Natural killer cell (primary cell): Measurements from ENCODE around the gene SMPD3. TPM values are rescaled to one million over a fixed set of nuclear protein-coding genes. Genes with fewer than 3 reads are reported as not detected.

Experiments used
- ATAC-seq, 3 donors: fragments of 150-1000 bp in 2 of 3; fragments of 200-7000 bp in 1 of 3; cut with Tn5 transposase; 1 replicate in 1 of 3; 2 replicates in 2 of 3; pipeline ENCODE4 v1.10.0; 2021; ENCODE audit warnings: mild to moderate bottlenecking in 2 of 3, moderate library complexity in 2 of 3
- DNase-seq, 2 donors: peaks; one replicate each; pipeline versions ENCODE4 v3.0.0 to v3.0.0-alpha.2; 2013 to 2021; ENCODE audit warnings: mixed read lengths in 1 of 2
- H3K27ac ChIP-seq: one replicate; pipeline ENCODE4 v1.5.1; 2013; ENCODE audit warnings: mild to moderate bottlenecking, low read length
- H3K27me3 ChIP-seq: one replicate; pipeline ENCODE4 v1.6.1; 2013; ENCODE audit warnings: low read length; ENCODE audit not compliant: control insufficient read depth, insufficient read depth
- H3K36me3 ChIP-seq: one replicate; pipeline ENCODE4 v1.6.1; 2013; ENCODE audit warnings: low read length; ENCODE audit not compliant: control insufficient read depth, insufficient read depth
- H3K4me1 ChIP-seq: one replicate; pipeline ENCODE4 v1.6.1; 2013; ENCODE audit warnings: low read length; ENCODE audit not compliant: control insufficient read depth, insufficient read depth
- H3K4me3 ChIP-seq: one replicate; pipeline ENCODE4 v1.5.1; 2013; ENCODE audit warnings: low read length
- H3K9me3 ChIP-seq: one replicate; pipeline ENCODE4 v1.6.1; 2013; ENCODE audit warnings: low read length; ENCODE audit not compliant: control insufficient read depth, insufficient read depth
- H3K27ac Mint-ChIP-seq, 2 donors: one replicate each; pipeline ENCODE4 v1.8.0; 2022; ENCODE audit warnings: mild to moderate bottlenecking in 2 of 2, mixed read lengths in 2 of 2, moderate library complexity in 1 of 2
- H3K27me3 Mint-ChIP-seq, 2 donors: one replicate each; pipeline ENCODE4 v1.8.0; 2022; ENCODE audit warnings: low read depth in 2 of 2, mixed read lengths in 2 of 2
- H3K36me3 Mint-ChIP-seq: one replicate; pipeline ENCODE4 v1.8.0; 2022; ENCODE audit warnings: mixed read lengths
- H3K4me1 Mint-ChIP-seq, 2 donors: one replicate each; pipeline ENCODE4 v1.8.0; 2022; ENCODE audit warnings: mixed read lengths in 2 of 2
- H3K4me3 Mint-ChIP-seq: one replicate; pipeline ENCODE4 v1.8.0; 2022; ENCODE audit warnings: mild to moderate bottlenecking, moderate library complexity, mixed read lengths
- H3K9me3 Mint-ChIP-seq, 2 donors: one replicate each; pipeline ENCODE4 v1.8.0; 2022; ENCODE audit warnings: mixed read lengths in 2 of 2
- WGBS: methylation state at CpG from one replicate; pipeline ENCODE4 v1.1.7; 2013; ENCODE audit warnings: missing lambda C conversion rate; ENCODE audit not compliant: insufficient coverage; 5-methylcytosine and 5-hydroxymethylcytosine counted together
- intact Hi-C: fragments of 100-400 bp; cut with micrococcal nuclease; formaldehyde crosslinking; loops from one replicate; pipeline ENCODE4 v1.14.2; 2022
- total RNA-seq, 4 donors: library from RNA; stranded (reverse); fragments of 120-200 nt in 1 of 4; gene quantifications; one replicate each; pipeline versions ENCODE4 v1.2.3 to v1.2.4, GENCODE V29; 2013 to 2022
- TF ChIP-seq, protein P1 (sequence below): fragments of 200-600 bp; IDR thresholded peaks from one replicate; pipeline ENCODE4 v1.8.0; 2022; ENCODE audit warnings: antibody characterized with exemption

The SMPD3 gene
- total RNA-seq, 3 donors from 2014 or later (not counting 1 experiment from before 2014, with no cell fraction given), result 2.4 to 13.3 (median 3.2) TPM

DNA sequence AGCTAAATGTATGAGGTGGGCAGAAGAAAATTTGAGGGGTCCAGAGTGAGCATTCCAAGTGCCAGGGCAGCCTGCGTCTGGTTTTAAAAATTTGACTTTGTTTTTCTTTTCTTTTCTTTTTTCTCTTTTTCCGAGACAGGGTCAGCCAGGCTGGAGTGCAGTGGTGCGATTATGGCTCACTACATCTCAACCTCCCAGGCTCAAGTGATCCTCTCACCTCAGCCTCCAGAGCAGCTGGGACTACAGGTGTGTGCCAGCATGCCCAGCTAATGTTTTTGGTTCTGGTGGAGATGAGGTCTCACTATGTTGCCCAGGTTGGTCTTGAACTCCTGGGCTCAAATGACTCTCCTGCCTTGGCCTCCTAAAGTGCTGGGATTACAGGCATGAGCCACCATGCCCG is 15.6 kb downstream of the SMPD3 start:
- WGBS, result 100% methylated on average over 4 of the region's 4 CpGs
- Mint-ChIP-seq H3K9me3 (no peaks in the 10 kb centered on the region), H3K36me3 (no peaks in the 10 kb centered on the region), H3K4me3 (no peak overlapping the region), H3K27me3 (peaks cover 9 to 15% of the 10 kb centered on the region in 2 donors), H3K4me1 (no peaks in the 10 kb centered on the region), H3K27ac (no peak overlapping the region)
- ATAC-seq (no peak), DNase-seq (no peak)
- intact Hi-C loops, result no loop called here
- Histone ChIP-seq H3K27me3 (no peaks in the 10 kb centered on the region), H3K36me3 (no peaks in the 10 kb centered on the region), H3K9me3 (peaks cover 7% of the 10 kb centered on the region), H3K27ac (no peak overlapping the region), H3K4me3 (no peak overlapping the region), H3K4me1 (no peaks in the 10 kb centered on the region)
- TF ChIP-seq, protein P1, sequence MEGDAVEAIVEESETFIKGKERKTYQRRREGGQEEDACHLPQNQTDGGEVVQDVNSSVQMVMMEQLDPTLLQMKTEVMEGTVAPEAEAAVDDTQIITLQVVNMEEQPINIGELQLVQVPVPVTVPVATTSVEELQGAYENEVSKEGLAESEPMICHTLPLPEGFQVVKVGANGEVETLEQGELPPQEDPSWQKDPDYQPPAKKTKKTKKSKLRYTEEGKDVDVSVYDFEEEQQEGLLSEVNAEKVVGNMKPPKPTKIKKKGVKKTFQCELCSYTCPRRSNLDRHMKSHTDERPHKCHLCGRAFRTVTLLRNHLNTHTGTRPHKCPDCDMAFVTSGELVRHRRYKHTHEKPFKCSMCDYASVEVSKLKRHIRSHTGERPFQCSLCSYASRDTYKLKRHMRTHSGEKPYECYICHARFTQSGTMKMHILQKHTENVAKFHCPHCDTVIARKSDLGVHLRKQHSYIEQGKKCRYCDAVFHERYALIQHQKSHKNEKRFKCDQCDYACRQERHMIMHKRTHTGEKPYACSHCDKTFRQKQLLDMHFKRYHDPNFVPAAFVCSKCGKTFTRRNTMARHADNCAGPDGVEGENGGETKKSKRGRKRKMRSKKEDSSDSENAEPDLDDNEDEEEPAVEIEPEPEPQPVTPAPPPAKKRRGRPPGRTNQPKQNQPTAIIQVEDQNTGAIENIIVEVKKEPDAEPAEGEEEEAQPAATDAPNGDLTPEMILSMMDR, result no peak

DNA sequence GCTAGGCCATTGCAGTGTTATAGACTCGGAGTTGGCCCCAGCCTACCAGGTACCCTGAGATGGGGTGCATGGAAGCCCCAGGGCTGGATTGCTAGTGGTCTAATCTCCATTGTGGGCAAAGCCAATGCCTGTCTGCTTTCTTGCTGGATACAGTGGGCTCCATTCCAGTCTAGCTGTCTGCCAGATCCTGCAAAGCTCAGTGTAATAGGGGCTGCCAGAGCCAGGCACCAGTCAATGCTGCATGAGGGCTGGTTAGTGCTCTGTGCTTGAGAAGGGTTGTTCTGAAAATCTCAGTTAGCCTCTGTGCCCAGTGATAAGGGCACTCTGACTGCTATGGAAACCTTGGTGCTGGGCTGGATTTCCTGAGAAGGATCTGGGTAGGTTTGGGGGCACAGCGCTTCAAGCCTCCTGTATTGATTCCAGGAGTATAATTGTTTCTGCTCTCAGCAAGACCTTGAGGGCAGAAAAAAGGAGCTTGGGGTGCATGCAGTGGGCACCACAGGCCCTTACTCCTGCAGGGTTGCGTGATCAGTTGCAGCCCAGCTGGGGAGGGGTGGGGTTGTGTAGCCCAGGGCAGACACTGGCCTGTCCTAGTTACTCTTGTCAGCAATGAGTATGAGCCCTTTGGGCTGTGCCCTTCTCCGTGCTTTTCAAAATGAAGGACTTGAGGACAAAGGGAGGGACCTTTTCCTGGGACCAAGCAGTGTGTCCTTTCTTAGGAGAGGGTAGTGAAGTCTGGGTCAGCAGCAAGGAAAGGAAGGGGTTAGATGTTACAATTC is 19.0 kb downstream of the SMPD3 start:
- TF ChIP-seq, protein P1, result no peak
- Mint-ChIP-seq H3K36me3 (no peaks in the 10 kb centered on the region), H3K4me3 (no peak overlapping the region), H3K4me1 (no peaks in the 10 kb centered on the region), H3K27me3 (peaks cover 0 to 7% of the 10 kb centered on the region in 2 donors), H3K9me3 (no peaks in the 10 kb centered on the region), H3K27ac (no peak overlapping the region)
- intact Hi-C loops, result no loop called here
- H3K27ac ChIP-seq, result no peak overlapping the region
- DNase-seq (no peak), ATAC-seq (no peak)
- H3K36me3 ChIP-seq, result no peaks in the 10 kb centered on the region
- no peak overlapping the region for H3K4me3 ChIP-seq
- H3K9me3 ChIP-seq, result no peaks in the 10 kb centered on the region
- 74% methylated on average over 4 of the region's 4 CpGs for WGBS
- no peaks in the 10 kb centered on the region for H3K4me1 ChIP-seq
- no peaks in the 10 kb centered on the region for H3K27me3 ChIP-seq

DNA sequence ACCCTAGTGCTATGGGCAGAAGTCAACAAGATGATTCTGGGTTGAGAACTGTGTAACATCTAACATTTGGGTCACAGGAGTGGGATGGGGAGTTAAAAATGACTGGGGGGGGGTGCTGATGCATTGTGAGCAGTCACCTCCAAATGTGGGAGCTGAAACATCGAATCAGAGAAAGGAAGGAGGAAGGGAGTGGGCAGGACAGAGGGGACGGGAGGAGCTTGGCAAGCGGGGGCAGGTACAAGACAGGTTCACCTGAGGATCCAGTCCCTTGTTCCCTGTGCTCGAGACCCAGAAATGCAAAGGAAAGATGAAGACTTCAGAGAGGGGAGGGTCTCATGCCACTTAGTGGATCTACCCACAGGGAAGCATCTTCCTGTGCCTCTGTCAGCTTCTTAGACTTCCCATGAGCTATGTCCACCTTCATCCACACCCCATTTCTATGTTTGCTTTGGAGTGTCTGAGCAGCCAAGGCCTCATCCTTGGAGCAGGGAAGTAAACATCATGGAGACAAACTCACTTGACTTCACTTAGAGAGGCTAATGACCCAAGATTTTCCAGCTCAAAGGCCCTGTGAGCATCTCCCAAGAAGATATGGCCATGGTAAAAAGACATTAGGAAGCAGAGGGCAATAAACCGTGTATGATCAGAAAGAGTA is 20.5 kb downstream of the SMPD3 start:
- no peak for DNase-seq
- Histone ChIP-seq H3K27ac (no peak overlapping the region), H3K9me3 (no peaks in the 10 kb centered on the region), H3K27me3 (no peaks in the 10 kb centered on the region), H3K4me1 (no peaks in the 10 kb centered on the region), H3K4me3 (no peak overlapping the region), H3K36me3 (no peaks in the 10 kb centered on the region)
- no peak for ATAC-seq
- Mint-ChIP-seq H3K4me3 (no peak overlapping the region), H3K27me3 (peaks cover 0 to 4% of the 10 kb centered on the region in 2 donors), H3K36me3 (no peaks in the 10 kb centered on the region), H3K4me1 (no peaks in the 10 kb centered on the region), H3K9me3 (no peaks in the 10 kb centered on the region), H3K27ac (no peak overlapping the region)
- TF ChIP-seq, protein P1, result no peak
- WGBS, result 85% methylated on average over 5 of the region's 5 CpGs
- intact Hi-C loops, result no loop called here
